IMR-90 (cell line): Measurements from ENCODE around the gene IL11RA. TPM values are rescaled to one million over a fixed set of nuclear protein-coding genes. Genes with fewer than 3 reads are reported as not detected.

ENCODE experiments used
- ATAC-seq: fragments of 200-7000 bp; cut with Tn5 transposase; 2 replicates; pipeline ENCODE4 v1.9.1; 2020; ENCODE audit warnings: low read depth, mild to moderate bottlenecking, moderate library complexity
- BruUV-seq: library from RNA; stranded (reverse); fragments of 400-500 nt; replicated peaks from 2 replicates; lab custom pipeline; 2021; lab: Mats Ljungman, UMichigan
- CTCF ChIA-PET: fragments of 300-600 bp; formaldehyde crosslinking; extraction: SDS; loops from one replicate; lab custom pipeline; 2021; ENCODE audit warnings: antibody characterized with exemption; lab: Yijun Ruan, JAX
- POLR2A ChIA-PET: fragments of 300-600 bp; sonication (Branson Sonifier 250); formaldehyde crosslinking; loops from one replicate; lab custom pipeline; 2022; ENCODE audit warnings: antibody characterized with exemption; ENCODE audit not compliant: unreplicated experiment; lab: Charles Lee
- DNase-seq: peaks from one replicate; pipeline ENCODE4 v3.0.0; 2013
- H2AFZ ChIP-seq: replicated peaks from 2 replicates; pipeline ENCODE3; 2013; ENCODE audit warnings: low read length, mild to moderate bottlenecking; ENCODE audit not compliant: poor library complexity
- H2AK5ac ChIP-seq: 2 replicates; pipeline ENCODE4 v1.6.1; 2013; ENCODE audit warnings: low read depth, low read length, inconsistent platforms
- H2AK9ac ChIP-seq: replicated peaks from 2 replicates; pipeline ENCODE3; 2013; ENCODE audit warnings: mild to moderate bottlenecking, low read depth, low read length, moderate library complexity; ENCODE audit not compliant: poor library complexity
- H2BK120ac ChIP-seq: 2 replicates; pipeline ENCODE4 v1.6.1; 2013; ENCODE audit warnings: low read depth, low read length, inconsistent platforms
- H2BK15ac ChIP-seq: 3 replicates; pipeline ENCODE4 v1.6.1; 2013; ENCODE audit warnings: low read depth, low read length, inconsistent platforms
- H2BK20ac ChIP-seq: 2 replicates; pipeline ENCODE4 v1.6.1; 2013; ENCODE audit warnings: low read depth, mild to moderate bottlenecking, inconsistent platforms, low read length, moderate library complexity
- H2BK5ac ChIP-seq: 2 replicates; pipeline ENCODE4 v1.6.1; 2013; ENCODE audit warnings: mild to moderate bottlenecking, low read depth, low read length, inconsistent platforms; ENCODE audit not compliant: poor library complexity, severe bottlenecking
- H3K14ac ChIP-seq: replicated peaks from 2 replicates; pipeline ENCODE4 v1.6.1; 2013; ENCODE audit warnings: low read depth, low read length, inconsistent platforms
- H3K18ac ChIP-seq: 2 replicates; pipeline ENCODE4 v1.6.1; 2013; ENCODE audit warnings: low read depth, low read length, control low read depth
- H3K23ac ChIP-seq: 2 replicates; pipeline ENCODE4 v1.6.1; 2013; ENCODE audit warnings: low read depth, low read length, inconsistent platforms
- H3K27ac ChIP-seq: 2 replicates; pipeline ENCODE4 v1.5.1; 2013; ENCODE audit warnings: mild to moderate bottlenecking, control low read depth, low read length; ENCODE audit not compliant: insufficient read depth
- H3K27me3 ChIP-seq: 2 replicates; pipeline ENCODE4 v1.6.1; 2013; ENCODE audit warnings: low read length; ENCODE audit not compliant: control insufficient read depth, insufficient read depth
- H3K36me3 ChIP-seq: 2 replicates; pipeline ENCODE4 v1.6.1; 2013; ENCODE audit warnings: low read length, mixed read lengths; ENCODE audit not compliant: control insufficient read depth, insufficient read depth
- H3K4ac ChIP-seq: 2 replicates; pipeline ENCODE4 v1.6.1; 2013; ENCODE audit warnings: low read depth, low read length, inconsistent platforms
- H3K4me1 ChIP-seq: 2 replicates; pipeline ENCODE4 v1.6.1; 2013; ENCODE audit warnings: low read length, mixed read lengths; ENCODE audit not compliant: control insufficient read depth, insufficient read depth
- H3K4me2 ChIP-seq: 2 replicates; pipeline ENCODE4 v1.6.1; 2013; ENCODE audit warnings: low read depth, mild to moderate bottlenecking, control low read depth, low read length, moderate library complexity
- H3K4me3 ChIP-seq: 2 replicates; pipeline ENCODE4 v1.5.1; 2013; ENCODE audit warnings: low read depth, mild to moderate bottlenecking, control low read depth, low read length, moderate library complexity; ENCODE audit not compliant: insufficient read depth
- H3K56ac ChIP-seq: 2 replicates; pipeline ENCODE4 v1.6.1; 2013; ENCODE audit warnings: low read length, inconsistent platforms; ENCODE audit not compliant: insufficient read depth; ENCODE audit errors: extremely low read depth
- H3K79me1 ChIP-seq, 2 experiments: 2 replicates each; pipeline ENCODE4 v1.6.1; 2013; ENCODE audit warnings: low read length in 2 of 2, inconsistent platforms in 1 of 2, low read depth in 1 of 2
- H3K9ac ChIP-seq: 2 replicates; pipeline ENCODE4 v1.6.1; 2013; ENCODE audit warnings: low read depth, low read length, control low read depth
- H3K9me1 ChIP-seq: 2 replicates; pipeline ENCODE4 v1.6.1; 2013; ENCODE audit warnings: low read length, inconsistent platforms; ENCODE audit not compliant: insufficient read depth
- H3K9me3 ChIP-seq: 2 replicates; pipeline ENCODE4 v1.6.1; 2013; ENCODE audit warnings: low read length; ENCODE audit not compliant: control insufficient read depth, insufficient read depth
- H4K20me1 ChIP-seq: 2 replicates; pipeline ENCODE4 v1.6.1; 2013; ENCODE audit warnings: low read length, inconsistent platforms; ENCODE audit not compliant: insufficient read depth
- H4K5ac ChIP-seq: 2 replicates; pipeline ENCODE4 v1.6.1; 2013; ENCODE audit warnings: mild to moderate bottlenecking, low read depth, low read length, control low read depth
- H4K8ac ChIP-seq, 2 experiments: 2 replicates each; pipeline ENCODE4 v1.6.1; 2013; ENCODE audit warnings: low read depth in 2 of 2, low read length in 2 of 2, control low read depth in 1 of 2, inconsistent platforms in 1 of 2
- H4K91ac ChIP-seq: 2 replicates; pipeline ENCODE4 v1.6.1; 2013; ENCODE audit warnings: low read depth, low read length, inconsistent platforms; ENCODE audit not compliant: insufficient read depth
- BHLHE40 ChIP-seq: fragments of 150-350 bp; IDR thresholded peaks from 2 replicates; pipeline ENCODE4 v1.6.1; 2016; ENCODE audit warnings: mild to moderate bottlenecking, low read depth, low read length
- CEBPB ChIP-seq: IDR thresholded peaks from 2 replicates; pipeline ENCODE4 v1.6.1; 2012; ENCODE audit warnings: low read depth, low read length, improper control_type of control experiment
- CHD1 ChIP-seq: IDR thresholded peaks from 2 replicates; pipeline ENCODE4 v1.6.1; 2012; ENCODE audit warnings: low read depth, low read length, improper control_type of control experiment
- CTCF ChIP-seq: conservative IDR thresholded peaks from 2 replicates; pipeline ENCODE4 v1.5.1; 2012; ENCODE audit warnings: mild to moderate bottlenecking, low read depth, low read length, improper control_type of control experiment
- ELK1 ChIP-seq: fragments of 150-350 bp; IDR thresholded peaks from 2 replicates; pipeline ENCODE4 v1.6.1; 2016; ENCODE audit warnings: low read depth, mild to moderate bottlenecking, low read length, moderate library complexity, borderline replicate concordance
- FOS ChIP-seq: fragments of 150-350 bp; IDR thresholded peaks from 2 replicates; pipeline ENCODE4 v1.6.1; 2016; ENCODE audit warnings: low read depth, low read length
- MAFK ChIP-seq: IDR thresholded peaks from 2 replicates; pipeline ENCODE4 v1.6.1; 2012; ENCODE audit warnings: low read depth, low read length, improper control_type of control experiment
- MAZ ChIP-seq: IDR thresholded peaks from 2 replicates; pipeline ENCODE4 v1.6.1; 2012; ENCODE audit warnings: low read depth, mild to moderate bottlenecking, low read length, improper control_type of control experiment, moderate library complexity, borderline replicate concordance
- MXI1 ChIP-seq: IDR thresholded peaks from 2 replicates; pipeline ENCODE4 v1.6.1; 2012; ENCODE audit warnings: low read depth, mild to moderate bottlenecking, low read length, moderate library complexity, borderline replicate concordance
- NFE2L2 ChIP-seq: fragments of 150-350 bp; IDR thresholded peaks from 2 replicates; pipeline ENCODE4 v1.6.1; 2016; ENCODE audit warnings: low read depth, mild to moderate bottlenecking, low read length
- POLR2A ChIP-seq: IDR thresholded peaks from 2 replicates; pipeline ENCODE4 v1.6.1; 2012; ENCODE audit warnings: mild to moderate bottlenecking, low read depth, low read length
- RAD21 ChIP-seq: IDR thresholded peaks from 2 replicates; pipeline ENCODE4 v1.6.1; 2012; ENCODE audit warnings: low read length, improper control_type of control experiment
- RCOR1 ChIP-seq: IDR thresholded peaks from 2 replicates; pipeline ENCODE4 v1.6.1; 2012; ENCODE audit warnings: mild to moderate bottlenecking, low read length, improper control_type of control experiment; ENCODE audit not compliant: insufficient replicate concordance
- RFX5 ChIP-seq: IDR thresholded peaks from 2 replicates; pipeline ENCODE4 v1.8.0; 2012; ENCODE audit warnings: low read depth, mild to moderate bottlenecking, low read length, moderate library complexity
- SMC3 ChIP-seq: fragments of 150-350 bp; IDR thresholded peaks from 2 replicates; pipeline ENCODE4 v1.6.1; 2016; ENCODE audit warnings: low read depth, mild to moderate bottlenecking, antibody characterized with exemption, low read length, moderate library complexity
- USF2 ChIP-seq: fragments of 150-350 bp; IDR thresholded peaks from 2 replicates; pipeline ENCODE4 v1.6.1; 2017; ENCODE audit warnings: mild to moderate bottlenecking, antibody characterized with exemption, low read length, low read depth
- dilution Hi-C: fragments of 300-500 bp; cut with HindIII; formaldehyde crosslinking; loops from one replicate; pipeline ENCODE4 v1.14.3; 2018; ENCODE audit warnings: low sequenced_read_pairs; ENCODE audit not compliant: unreplicated experiment
- in situ Hi-C: fragments of 300-500 bp; cut with MboI; formaldehyde crosslinking; loops from 3 replicates; pipeline ENCODE4 v1.14.3; 2019; ENCODE audit warnings: low sequenced_read_pairs, inconsistent platforms, mixed read lengths
- intact Hi-C: fragments of 100-400 bp; cut with micrococcal nuclease; formaldehyde crosslinking; loops from 2 replicates; pipeline ENCODE4 v1.10.0; 2022
- polyA plus RNA-seq, 3 experiments: library from polyadenylated mRNA; depleted of rRNA; stranded (reverse); fragments of >200 nt; gene quantifications; 2 replicates each; pipeline ENCODE4 v1.2.3, GENCODE V29; 2012; ENCODE audit warnings: low replicate concordance in 1 of 3
- total RNA-seq: library from RNA; depleted of rRNA; stranded (reverse); fragments of >200 nt; gene quantifications from 2 replicates; pipeline ENCODE4 v1.2.3, GENCODE V29; 2012

The IL11RA gene
- total and polyA plus RNA-seq, 2 of the 4 experiments (the other 2 are of a cell fraction) = 8.2 to 15.9 TPM

- Histone ChIP-seq H2BK120ac (no peak overlapping the region), H2AK9ac (no peak overlapping the region), H3K9me1 (0 out of 2 replicates have a peak, but pooled peaks cover 4% of the 10 kb centered on the region), H3K4ac (no peak overlapping the region), H3K36me3 (no peaks in the 10 kb centered on the region), H3K18ac (no peak overlapping the region), H3K4me2 (no peak overlapping the region), H3K9me3 (no peaks in the 10 kb centered on the region), H3K4me1 (no peaks in the 10 kb centered on the region), H2BK5ac (no peak overlapping the region), H2BK15ac (no peak overlapping the region), H4K5ac (no peak overlapping the region), H3K27ac (no peak overlapping the region), H4K8ac (no peak overlapping the region), H3K79me1 (no peaks in the 10 kb centered on the region), H2AK5ac (no peak overlapping the region), H3K4me3 (no peak overlapping the region), H3K56ac (no peak overlapping the region), H3K23ac (no peak overlapping the region), H2AFZ (no peak overlapping the region), H3K14ac (no peak overlapping the region), H3K27me3 (peaks cover 2% of the 10 kb centered on the region), H4K91ac (no peak overlapping the region), H4K20me1 (no peaks in the 10 kb centered on the region), H2BK20ac (no peak overlapping the region), H3K9ac (no peak overlapping the region)
- ChIA-PET CTCF (no interaction called here), POLR2A (no interaction called here)
- no peak for ATAC-seq
- TF ChIP-seq BHLHE40 (no peak), MAFK (no peak), USF2 (no peak), ELK1 (no peak), RFX5 (no peak), NFE2L2 (no peak), CEBPB (no peak), RCOR1 (no peak), RAD21 (no peak), SMC3 (no peak), FOS (no peak), CTCF (no peak), CHD1 (no peak), POLR2A (no peak), MAZ (no peak), MXI1 (no peak)
- no TSS peak for BruUV-seq
- in situ Hi-C loops = no loop called here
- no peak for DNase-seq
- dilution Hi-C loops = no loop called here
- intact Hi-C loops = no loop called here
These were observed 42.8 kb downstream of the IL11RA start for GRCh38 chr9:34694811-34695210.
